SK-MEL-5 (cell line): ENCODE measurements around the gene CHST11. TPM values are rescaled to one million over a fixed set of nuclear protein-coding genes. Genes with fewer than 3 reads are reported as not detected.
"Not testable (repeated sequence)": the region's sequence is repeated elsewhere in the genome, so short reads cannot be mapped to it uniquely, and the experiment has no call there.

Experiments used
- DNase-seq: peaks from one replicate; pipeline ENCODE4 v3.0.0-alpha.2; 2016; ENCODE audit warnings: low read depth, low spot score
- in situ Hi-C: cut with HindIII; loops from 2 replicates; pipeline ENCODE4 v1.10.0; 2016; ENCODE audit warnings: low sequenced_read_pairs, high pct_unique_total_duplicates, low pct_unique_long_range_greater_than_20kb
- total RNA-seq: library from RNA; depleted of rRNA; stranded (reverse); fragments of >200 nt; shearing (Covaris generic); gene quantifications from 2 replicates; pipeline ENCODE4 v1.2.3, GENCODE V29; 2014

Gene CHST11
- total RNA-seq, 1 experiment from 2014 or later: 27.4 TPM

DNA sequence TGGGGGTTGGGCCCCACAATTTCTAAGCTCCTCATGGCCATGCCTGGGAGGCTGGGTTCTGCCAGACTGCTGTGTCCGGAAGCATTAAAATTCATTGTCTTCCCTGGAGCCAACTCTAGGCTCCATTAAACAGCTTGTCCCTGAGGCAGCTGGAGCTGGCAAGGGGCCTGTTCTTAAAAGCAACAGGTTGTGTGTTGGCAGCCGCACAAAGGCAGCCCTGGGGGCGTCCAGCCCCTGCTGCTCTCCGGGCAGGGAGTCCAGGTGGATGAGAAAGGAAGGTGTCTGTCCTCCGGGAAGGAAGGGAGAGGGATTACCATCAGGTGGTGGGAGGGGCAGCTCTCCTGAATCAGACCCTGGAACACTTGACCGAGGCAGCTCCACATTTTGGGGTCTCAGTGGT, 98.9 kb downstream of the CHST11 start:
- DNase-seq: no peak
- in situ Hi-C loops: no loop called here

DNA sequence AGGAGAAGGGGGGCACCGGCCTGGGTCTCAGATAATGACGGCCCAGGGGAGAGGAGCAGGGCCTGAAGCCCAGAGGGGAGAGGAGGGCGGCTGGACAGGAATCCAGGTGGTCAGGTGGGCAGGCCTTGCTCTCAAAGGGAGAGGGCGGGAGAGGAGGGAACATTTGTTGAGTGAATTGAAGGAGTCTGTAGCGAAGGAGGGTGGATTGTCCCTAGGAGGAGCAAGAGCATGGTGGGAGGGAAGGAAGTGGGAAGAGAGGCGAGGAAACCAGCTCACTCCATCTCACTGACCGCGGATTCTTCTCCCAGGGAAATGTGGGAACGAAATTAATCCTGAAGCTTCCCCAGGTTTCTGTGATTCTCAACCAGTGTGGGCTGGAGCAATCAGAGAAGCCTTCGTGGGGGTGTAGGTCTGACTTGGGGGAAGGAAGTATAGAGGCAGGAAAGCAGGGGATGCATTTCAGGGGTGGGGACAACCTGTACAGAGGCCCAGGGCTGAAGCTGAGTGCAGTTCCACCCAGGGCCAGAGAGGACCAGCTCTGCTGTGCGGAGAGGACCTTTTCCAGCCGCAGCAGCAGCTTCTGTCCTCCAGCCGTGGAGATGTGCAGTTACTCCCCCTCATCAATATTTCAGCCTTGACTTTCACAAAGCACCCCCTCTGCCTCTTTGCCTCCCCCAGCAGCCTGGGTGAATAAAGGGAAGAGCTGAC, 100.9 kb downstream of the CHST11 start:
- in situ Hi-C loops: no loop called here

GRCh38 chr12:104560881-104561280, 104.1 kb downstream of the CHST11 start:
- DNase-seq: no peak
- in situ Hi-C loops: no loop called here

More for the DNA sequence above, 100.9 kb downstream of the CHST11 start:
- no peak for DNase-seq

DNA sequence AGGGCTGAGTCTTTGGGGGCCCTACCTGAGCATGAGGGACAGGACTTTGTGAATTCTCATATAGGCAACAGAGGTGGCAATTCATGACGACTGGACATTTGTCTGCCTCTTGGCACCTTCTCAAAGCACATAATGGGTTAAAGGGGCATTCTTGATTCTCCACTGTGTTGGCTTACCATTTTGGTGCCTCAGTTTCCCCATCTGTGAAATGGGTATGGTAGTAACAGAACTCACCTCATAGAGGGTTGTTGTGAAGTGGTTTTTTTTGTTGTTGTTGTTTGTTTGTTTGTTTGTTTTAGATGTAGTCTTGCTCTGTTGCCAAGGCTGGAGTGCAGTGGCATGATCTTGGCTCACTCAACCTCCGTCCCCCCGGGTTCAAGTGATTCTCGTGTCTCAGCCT, 106.0 kb downstream of the CHST11 start:
- no peak for DNase-seq
- in situ Hi-C loops: no loop called here

- DNase-seq, in situ Hi-C loops: not testable (repeated sequence)
These were observed 107.9 kb downstream of the CHST11 start for GRCh38 chr12:104564662-104565061.

GRCh38 chr12:104565606-104566243, 109.0 kb downstream of the CHST11 start:
- in situ Hi-C loops: no loop called here
- no peak for DNase-seq

- in situ Hi-C loops: no loop called here
- DNase-seq: no peak
These were observed 109.7 kb downstream of the CHST11 start for GRCh38 chr12:104566244-104566993.

DNA sequence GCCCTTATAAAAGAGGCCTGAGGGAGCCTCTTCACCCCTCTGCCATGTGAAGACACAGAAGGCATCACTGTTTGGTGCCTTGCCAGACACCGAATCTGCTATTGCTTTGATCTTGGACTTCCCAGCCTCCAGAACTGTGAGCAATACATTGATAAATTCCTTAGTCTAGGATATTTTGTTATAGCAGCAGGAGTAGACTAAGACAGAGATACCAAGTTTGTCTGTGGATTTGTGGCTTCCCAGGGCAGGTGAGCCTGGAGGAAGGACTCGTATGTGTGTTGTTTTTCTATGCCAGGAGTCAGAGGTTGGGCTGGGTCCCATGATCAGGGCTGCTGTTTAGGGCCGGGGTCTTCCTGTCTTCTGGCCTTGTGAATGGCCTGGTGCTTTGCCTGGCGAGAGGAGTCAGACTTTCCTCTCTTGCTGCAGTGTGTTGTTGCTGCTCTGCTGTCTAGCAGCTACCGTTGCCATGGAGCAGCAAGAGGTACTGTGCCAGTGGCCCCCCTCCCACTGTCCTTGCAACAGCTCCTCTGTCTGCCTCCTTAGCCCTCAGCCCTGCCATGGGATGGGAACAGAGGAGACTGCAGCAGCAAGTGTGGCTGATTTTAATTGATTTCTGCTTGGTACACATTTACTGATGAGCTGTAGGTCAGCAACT, 111.2 kb downstream of the CHST11 start:
- in situ Hi-C loops: no loop called here

DNA sequence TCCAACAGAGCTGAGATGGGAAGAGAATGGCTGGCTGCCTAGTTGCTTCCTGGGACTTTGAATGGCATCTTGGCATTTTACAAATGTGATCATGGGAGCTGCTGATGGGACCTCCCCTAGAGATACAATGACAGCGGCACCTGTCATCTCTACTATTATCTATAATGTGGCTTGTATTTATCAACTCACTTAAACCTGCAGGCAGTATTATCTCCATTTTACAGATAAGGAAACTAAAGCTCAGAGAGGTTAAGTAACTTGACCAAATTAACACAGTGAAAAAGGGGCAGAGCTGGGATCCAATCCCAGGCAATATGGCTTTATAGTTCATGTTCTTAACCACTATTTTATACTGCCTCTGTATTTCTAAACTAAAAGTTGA, 111.7 kb downstream of the CHST11 start:
- in situ Hi-C loops: no loop called here
- no peak for DNase-seq

More for the DNA sequence above, 111.2 kb downstream of the CHST11 start:
- DNase-seq: no peak

DNA sequence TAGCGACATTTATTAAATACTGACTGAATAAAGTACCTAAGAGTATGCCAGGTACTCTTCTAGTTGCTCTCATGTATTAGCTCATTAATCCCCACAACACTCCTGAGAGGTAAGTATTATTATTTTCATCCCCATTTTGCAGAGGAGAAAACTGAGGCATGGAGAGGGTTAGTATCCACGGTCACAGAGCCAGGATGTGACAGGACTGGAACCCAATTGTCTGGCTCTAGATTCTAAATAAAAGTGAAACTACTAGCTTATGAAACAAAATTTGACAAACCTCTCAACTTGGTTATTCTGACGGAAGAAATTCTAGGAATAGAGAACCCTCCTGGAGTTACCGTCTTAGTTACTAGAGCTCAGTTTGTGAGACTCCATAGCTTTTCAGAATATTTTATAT, 112.2 kb downstream of the CHST11 start:
- in situ Hi-C loops: no loop called here

DNA sequence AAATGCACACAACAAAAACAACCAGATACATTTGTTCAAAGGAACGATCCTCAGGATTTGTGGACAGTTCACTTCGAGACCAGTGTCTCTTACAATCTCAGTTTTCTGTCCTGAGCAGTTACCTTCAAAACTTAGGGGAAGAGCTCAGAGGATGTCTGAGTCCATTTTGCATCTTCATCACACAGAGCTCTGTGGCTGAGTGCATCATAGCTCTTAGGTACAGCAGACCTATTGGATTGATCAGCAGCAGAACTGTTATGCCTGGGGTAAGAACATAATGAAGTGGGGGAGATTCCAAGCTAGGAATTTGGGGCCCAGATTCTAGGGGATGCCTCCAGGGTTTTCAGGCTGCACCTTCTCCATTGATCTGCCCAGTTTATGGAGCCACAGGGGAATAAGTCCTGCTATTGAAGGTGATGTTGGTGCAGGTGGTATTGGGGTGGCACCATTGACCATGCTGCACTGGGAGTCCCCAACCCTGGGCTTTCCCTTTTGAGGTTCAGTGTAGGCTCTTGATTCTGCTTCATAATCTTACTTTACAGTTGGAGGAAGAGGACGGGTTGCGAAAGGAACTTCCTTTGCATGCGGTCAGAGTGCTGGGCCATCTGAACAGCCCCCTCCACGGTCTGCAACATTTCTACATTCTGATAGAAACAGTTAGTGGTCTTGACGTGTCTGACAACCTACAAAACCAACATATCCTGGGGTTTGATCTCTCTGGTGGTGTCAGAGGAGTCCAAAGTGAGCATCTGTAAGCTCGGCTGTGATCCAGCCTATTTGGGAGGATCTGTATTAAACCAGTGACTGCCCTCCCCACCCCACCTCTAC, 112.8 kb downstream of the CHST11 start:
- in situ Hi-C loops: no loop called here
- no peak for DNase-seq

More for the DNA sequence above, 112.2 kb downstream of the CHST11 start:
- DNase-seq: no peak

DNA sequence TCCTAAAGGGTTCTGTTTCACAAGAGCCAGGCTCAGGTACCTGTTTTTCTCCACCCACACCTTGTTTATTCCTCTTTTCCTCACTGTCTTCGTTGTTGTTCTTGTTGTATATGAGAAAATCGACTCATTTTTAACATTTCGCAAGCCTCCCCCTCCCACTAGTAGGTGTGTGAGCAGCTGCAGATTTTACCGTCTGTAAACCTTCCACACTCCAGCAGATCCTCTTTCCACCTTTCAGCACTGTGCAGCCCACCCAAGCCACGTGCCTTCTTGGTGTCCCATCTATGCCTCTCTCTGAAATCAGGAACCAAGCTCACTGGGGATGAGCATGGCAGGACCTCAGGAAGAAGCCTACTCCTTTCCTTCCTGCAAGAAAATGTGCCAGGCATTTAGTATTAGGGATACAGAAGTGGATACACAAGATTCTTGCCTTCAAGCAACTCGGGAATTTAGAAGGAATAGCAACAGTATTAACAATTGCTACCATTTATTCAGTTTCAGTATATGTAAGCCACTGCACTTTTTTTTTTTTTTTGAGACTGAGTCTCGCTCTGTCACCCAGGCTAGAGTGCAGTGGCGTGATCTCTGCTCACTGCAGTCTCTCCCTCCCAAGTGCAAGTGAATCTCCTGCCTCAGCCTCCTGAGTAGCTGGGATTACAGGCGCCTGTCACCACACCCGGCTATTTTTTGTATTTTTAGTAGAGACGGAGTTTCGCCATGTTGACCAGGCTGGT, 113.6 kb downstream of the CHST11 start:
- in situ Hi-C loops: no loop called here
- no peak for DNase-seq

DNA sequence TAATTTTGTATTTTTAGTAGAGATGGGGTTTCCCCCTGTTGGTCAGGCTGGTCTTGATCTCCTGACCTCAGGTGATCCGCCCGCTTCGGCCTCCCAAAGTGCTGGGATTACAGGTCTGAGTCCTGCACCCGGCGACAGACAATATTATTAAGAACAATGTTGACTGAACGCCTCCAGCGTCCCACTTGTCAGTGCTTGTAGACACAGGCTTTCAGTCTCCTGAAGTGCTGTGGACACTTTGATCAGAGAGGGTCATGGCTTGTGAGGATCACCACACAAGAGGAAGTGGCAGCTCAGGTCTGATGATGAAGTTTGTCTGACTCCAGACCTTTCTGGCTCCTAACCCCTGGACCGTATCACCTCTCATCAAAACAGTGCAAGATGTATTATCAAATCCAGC, 114.6 kb downstream of the CHST11 start:
- in situ Hi-C loops: no loop called here
- DNase-seq: no peak

DNA sequence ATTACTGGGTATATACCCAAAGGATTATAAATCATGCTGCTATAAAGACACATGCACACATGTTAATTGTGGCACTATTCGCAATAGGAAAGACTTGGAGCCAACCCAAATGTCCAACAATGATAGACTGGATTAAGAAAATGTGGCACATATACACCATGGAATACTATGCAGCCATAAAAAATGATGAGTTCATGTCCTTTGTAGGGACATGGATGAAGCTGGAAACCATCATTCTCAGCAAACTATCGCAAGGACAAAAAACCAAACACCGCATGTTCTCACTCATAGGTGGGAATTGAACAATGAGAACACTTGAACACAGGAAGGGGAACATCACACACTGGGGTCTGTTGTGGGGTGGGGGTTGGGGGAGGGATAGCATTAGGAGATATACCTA, 117.6 kb downstream of the CHST11 start:
- in situ Hi-C loops, DNase-seq: not testable (repeated sequence)

DNA sequence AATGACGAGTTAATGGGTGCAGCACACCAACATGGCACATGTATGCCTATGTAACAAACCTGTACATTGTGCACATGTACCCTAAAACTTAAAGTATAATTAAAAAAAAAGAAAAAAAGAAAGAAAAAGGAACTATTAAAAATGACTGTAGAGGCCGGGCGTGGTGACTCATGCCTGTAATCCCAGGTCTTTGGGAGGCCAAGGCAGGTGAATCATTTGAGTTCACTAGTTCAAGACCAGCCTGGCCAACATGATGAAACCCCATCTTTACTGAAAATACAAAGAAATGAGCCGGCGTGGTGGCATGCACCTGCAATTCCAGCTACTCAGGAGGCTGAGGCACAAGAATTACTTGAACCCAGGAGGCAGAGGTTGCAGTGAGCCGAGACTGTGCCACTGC, 118.0 kb downstream of the CHST11 start:
- in situ Hi-C loops, DNase-seq: not testable (repeated sequence)

- DNase-seq: no peak
- in situ Hi-C loops: no loop called here
These were observed 118.9 kb downstream of the CHST11 start for GRCh38 chr12:104575442-104576186.
